Islet of Langerhans (tissue), 1 donor: Measurements from ENCODE around the gene ZNF205.

Source experiments
- FAIRE-seq: peaks from one replicate; lab custom pipeline; 2011; peaks lifted over from hg19 to GRCh38; lab: Jason Lieb, UNC

ZNF205 gene

DNA sequence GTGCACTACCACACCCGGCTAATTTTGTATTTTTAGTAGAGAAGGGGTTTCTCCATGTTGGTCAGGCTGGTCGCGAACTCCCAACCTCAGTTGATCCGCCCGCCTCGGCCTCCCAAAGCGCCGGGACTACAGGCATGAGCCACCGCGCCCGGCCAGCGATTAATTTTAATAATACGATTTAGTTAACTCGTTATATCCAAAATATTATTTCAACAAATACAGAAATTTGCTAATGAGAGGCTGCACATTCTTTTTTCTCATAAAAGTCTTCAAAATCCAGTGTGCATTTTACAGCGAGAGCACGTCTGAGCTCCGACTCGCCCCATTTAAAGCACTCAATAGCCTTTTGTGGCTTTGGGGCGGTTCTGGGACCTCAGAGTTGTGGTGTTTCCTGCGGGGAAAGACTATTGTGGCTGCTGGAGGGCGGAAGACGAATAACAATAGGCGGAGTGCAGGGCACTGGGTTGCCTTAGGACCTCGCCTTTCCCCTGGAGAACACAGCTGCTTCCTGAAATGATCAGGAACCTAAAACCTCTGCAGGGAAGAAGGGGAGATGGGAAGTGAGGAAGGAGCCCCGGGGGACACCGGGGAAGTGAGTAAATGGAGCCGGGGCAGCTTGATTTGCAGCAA, 10.4 kb upstream of the ZNF205 start:
- no peak for FAIRE-seq

DNA sequence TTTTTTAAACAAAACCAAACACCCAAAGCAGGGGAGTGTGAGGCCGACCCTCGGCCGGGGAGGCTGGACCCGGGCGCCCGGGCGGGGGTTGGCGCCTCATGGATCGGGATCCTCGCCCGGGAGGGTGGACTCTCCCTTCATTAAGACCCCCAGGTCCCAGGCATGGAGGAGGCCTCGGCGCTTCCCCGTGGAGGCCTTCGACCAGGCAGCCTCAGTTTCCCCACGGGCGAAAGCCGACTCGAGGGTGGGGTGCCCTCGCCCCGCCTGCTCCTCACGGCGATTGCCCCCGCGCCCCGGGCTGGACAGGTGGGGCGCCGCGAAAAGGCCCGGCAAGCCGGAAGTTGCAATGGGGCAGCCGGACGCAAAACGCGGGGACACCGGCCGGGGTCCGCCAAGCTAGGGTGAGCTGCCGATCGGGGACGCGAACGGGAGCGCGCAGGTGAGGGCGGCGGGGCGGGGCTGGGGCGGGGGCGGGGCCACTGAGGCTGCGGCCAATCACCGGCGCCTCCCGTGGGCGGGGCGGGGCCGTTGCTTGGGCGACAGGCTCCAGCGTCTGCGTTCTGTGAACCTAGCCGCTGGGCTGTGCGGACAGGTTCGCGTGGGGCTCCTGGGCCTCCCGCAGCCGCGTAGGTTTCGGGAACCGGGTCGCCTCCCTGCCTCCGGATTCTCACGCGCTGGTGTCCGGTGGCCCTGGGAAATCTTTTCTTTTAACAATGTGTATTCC, 6.0 kb upstream of the ZNF205 start:
- FAIRE-seq: no peak

DNA sequence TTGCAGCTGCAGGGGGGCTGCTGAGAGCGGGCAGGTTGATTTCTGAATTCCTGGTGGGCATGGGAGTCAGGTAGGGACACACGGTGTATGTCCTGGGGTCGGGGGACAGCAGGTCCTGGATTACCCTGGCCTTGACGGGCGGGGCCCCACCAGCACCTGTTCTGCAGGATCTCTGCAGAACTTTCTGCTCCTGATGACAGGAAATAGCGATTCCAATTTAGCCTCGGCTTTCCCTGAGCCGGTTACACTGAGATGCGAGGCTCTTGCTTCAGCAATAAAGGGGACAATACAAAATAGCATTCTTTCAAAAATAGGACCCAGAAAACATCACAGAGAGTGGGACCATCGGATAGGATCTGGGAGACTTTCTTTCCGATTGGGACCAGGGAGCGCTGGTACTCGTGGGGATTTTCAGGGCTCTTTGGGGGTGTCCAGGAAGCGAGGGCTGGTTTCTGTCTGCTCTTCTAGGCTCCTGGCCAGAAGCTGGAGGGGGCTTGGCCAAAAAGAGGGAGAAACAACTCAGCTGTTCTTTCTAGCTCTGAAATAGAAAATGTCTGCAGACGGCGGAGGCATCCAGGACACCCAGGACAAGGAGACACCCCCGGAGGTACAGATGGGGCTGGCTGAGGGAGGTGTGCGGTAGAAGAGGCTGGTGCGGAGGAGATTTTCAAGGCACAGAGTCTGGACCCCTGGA, 642 bp downstream of the ZNF205 start:
- no peak for FAIRE-seq

DNA sequence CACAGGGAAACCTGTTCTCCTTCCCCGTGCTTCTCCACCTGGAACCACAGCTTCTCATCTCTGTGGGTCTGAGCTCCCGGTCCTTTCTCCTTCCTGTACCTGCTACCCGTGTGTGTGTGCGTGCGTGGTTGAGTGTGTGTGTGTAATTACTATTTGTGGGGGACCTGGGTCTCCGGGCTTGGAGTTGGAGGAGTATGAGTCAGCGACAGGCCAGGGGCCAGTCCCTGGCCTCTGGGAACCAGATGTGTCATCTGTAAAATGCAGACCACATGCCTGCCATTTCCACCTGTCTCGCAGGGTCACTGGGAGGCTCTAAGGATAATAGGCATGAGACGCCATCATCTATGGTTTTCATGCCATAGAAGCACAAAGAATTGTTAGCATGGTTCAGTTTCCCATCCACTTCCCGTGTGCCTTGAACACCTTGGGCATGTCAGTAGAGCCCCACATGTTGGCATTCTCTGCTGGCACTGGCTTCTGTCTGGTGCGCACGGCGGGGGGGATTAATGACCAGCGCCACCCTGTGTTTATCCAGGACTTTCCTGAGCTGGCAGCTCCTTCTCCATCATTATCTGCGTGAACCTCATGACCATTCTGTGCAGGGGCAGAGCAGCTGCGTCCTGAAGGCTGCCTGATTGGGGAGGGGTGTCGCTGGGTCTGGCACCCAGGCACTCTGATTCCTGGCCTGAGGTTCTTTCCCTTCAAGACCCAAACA, 1.5 kb downstream of the ZNF205 start:
- no peak for FAIRE-seq

DNA sequence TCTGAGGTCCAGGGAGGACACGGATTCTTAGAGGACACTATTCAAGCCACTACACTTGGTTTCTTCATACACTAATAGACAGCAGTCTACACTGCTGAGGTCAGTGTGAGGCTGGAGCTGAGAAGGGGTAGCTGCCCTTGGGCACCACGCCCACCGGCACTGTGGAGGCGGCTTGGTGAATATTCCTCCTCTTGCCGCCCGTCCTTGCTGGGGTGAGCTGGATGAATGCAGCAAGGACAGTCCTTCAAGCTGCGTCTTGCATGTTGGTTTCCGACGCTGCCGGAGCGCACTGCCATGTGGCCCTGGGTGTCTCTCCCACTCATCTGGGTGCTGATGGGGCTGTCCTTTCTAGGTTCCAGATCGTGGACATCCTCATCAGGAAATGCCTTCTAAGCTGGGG, 2.6 kb downstream of the ZNF205 start:
- no peak for FAIRE-seq

DNA sequence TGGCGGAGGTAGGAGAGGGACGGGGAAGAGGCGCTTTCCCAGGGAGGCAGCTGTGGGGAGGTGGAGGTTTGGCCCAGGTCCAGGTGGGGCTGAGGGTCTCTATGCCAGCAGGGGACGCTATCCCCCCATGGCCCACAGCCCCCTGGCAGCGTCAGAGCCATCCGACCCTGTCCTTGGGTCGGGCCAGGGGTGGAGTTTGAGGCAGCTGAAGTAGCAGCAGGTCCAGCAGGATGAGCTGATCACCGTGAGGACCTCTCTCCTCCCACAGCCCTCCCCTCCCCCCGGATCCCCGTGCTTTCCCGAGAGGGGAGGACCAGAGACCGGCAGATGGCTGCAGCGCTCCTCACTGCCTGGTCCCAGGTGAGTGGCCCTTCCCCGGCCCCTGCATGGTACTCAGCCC, 3.2 kb downstream of the ZNF205 start:
- FAIRE-seq: no peak

DNA sequence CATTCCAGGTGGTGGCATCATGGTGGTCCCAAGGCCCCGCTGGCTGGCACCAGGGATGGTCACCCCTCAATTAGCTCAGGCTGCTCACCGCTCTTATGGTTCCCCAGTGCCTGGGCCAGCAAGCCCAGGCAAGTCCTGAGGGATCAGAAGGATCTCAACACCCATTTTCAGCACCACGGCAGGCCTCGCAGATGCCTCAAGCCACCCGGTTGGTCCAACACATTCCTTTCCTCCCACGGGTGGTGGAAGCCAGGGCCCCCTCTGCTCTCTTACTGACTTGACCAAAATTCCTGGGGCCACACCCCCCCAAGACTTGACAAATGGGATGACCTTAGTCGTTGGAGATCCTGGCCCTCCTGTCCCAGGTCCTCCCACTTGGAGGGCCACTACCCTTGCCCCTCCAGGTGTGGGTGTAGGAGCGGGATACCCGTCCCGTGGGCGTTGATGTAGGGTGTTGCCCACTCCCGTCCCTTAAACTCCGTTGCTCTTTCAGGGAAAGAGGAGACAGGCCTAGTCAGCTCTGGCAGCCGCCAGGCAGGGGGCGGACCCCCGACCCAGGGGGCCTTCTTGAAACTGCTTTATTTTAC, 5.9 kb downstream of the ZNF205 start:
- no peak for FAIRE-seq

DNA sequence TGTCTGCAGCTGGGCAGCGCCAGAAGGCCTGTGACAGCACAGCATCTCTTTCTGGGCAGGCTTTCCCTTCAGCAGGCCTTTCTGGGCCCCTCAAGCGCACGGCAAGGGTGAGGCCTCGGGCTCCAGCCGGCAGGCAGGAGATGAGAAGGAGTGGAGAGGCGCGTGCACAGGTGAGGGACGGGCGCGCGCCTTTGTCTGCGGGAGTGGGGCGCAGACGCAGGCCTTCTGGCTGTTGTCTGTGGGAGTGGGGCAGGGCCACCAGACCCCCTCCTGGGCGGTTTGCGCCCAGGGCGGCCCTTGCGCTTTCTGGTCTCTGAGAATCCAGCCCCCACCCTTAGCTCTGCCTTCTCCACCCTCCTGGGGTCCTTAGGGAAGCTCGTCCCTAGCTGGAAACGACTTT, 6.5 kb downstream of the ZNF205 start:
- no peak for FAIRE-seq

DNA sequence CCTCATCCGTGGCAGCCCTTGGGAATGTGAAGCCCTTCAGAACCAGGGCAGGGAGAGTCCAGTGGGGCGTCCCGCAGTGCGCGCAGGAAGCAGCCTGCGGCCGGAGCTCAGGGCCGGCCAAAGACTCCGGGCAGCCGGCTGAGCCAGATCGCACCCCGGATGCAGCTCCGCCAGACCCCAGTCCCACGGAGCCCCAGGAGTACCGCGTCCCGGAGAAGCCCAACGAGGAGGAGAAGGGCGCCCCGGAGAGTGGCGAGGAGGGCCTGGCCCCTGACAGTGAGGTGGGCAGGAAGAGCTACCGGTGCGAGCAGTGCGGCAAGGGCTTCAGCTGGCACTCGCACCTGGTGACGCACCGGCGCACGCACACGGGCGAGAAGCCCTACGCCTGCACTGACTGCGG, 6.9 kb downstream of the ZNF205 start:
- no peak for FAIRE-seq

DNA sequence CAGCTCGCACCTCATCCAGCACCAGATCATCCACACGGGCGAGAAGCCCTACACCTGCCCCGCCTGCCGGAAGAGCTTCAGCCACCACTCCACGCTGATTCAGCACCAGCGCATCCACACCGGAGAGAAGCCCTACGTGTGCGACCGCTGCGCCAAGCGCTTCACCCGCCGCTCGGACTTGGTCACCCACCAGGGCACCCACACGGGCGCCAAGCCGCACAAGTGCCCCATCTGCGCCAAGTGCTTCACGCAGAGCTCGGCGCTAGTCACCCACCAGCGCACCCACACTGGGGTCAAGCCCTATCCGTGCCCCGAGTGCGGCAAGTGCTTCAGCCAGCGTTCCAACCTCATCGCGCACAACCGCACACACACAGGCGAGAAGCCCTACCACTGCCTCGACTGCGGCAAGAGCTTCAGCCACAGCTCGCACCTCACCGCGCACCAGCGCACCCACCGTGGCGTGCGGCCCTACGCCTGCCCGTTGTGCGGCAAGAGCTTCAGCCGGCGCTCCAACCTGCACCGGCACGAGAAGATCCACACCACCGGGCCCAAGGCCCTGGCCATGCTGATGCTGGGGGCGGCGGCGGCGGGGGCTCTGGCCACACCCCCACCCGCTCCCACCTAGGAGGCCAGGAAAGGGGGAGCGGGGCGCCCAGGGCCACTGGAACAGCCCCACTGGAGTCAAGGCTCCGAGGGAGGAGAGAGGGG, 7.5 kb downstream of the ZNF205 start:
- no peak for FAIRE-seq

DNA sequence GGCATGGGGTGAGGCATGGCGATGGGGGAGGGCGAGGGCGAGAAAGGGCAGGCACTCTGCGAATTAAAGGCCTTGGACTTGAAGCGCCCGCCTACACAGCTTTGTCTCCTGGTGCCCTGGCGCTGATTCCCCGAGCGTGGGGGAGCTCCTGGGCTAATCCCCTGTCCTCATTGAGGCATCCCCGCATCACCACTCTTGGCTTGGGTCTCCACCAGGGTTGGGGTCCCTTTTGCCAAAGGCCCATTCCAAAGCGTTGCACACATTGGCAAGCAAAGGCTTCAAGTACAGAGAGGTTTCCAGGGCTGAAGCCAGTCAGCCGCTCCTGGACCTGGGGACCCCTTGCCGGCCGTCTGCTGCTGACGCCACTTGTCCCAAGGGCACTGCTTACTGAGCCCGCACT, 8.0 kb downstream of the ZNF205 start:
- FAIRE-seq: no peak

DNA sequence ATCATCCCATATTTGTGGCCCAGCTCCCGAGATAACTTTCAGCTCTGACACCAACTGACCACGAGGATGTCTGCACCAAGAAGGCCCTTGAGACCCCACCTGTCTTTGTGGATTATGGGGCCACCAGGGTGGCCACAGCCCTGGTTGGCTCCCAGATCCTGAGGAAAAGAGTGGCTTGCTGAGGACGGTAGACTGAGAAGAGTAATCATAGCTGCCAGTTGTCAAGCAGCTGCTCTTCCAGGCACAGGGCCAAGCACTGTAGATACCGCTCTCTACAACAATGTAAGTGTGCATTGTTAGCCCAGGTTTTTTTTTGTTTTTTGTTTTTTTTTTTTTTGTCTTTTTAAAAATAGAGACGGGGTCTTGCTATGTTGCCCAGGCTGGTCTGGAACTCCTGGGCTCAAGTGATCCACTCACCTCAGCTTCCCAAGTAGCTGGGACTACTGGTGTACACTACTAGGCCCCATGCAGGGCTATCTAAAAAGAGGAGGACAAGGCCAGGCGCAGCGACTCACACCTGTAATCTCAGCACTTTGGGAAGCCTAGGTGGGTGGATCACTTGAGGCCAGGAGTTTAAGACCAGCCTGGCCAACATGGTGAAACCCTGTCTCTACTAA, 9.6 kb downstream of the ZNF205 start:
- FAIRE-seq: no peak

DNA sequence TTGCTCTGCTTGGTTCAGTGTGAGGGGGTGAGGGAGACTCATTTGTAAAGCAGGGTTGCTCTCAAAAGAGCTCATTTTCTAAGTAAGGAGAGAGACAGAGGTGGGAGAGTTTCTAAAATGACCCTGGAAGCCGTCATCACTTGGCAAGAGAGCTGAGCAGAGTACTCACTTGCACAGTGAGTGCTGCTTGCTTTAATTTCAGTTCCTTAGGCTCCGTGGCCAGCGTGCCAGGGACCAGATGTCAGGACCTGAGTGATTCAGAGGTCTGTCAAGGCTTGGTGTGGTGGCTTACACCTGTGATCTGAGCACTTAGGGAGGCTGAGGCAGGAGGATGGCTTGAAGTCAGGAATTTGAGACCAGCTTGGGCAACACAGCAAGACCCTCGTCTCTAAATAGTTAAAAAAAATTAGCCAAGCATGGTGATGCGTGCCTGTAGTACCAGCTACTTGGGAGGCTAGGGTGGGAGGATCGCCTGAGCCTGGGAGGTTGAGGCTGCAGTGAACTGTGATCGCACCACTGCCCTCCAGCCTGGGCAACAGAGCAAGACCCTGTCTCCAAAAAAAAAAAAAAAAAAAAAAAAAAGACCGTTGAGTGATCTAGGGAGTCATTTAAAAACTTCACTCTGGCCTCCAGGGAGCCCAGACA, 10.7 kb downstream of the ZNF205 start:
- no peak for FAIRE-seq

DNA sequence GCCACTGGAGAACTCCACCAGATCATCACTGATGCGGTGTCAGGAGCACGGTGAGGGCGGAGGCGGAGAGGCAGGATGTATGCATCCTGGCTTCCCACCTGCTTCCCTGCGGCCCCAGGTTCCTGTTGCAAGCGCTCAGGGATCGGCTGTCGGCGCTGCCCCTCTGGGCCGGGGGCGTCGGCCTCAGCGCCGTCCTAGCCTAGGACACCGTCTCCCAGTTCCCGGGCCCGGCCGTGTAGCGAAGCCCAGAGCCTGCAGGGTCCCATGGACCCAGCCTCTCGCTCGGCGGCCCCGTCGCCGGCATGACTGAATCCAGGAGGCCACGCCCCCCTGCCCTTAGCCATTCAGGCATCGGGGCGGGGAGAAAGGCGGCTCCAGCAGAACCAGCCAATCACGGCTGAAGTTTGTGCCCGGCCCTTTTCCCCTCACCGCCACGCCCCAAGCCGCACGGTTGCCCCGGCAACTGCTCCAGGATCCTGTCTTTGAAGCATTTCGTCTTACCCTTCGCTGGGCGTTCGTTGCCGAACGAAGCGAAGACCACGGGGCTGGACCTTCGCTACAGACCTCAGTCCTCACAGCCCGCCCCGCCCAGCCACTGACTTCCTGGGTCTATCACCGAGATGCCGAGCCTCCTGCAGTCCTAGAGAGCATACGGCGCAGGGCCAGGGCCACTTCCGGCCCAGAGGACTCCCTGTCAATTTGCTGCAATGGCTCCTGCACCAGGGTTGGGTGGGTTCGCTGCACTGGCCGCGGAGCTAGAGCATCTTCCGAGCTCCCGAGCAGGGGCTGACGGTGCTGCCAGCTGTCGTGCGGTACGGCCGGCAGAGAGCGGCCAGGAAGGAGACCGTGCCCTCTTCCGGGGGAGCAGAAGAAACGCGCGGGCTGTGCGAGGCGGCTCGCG, 11.8 kb downstream of the ZNF205 start:
- FAIRE-seq: no peak

DNA sequence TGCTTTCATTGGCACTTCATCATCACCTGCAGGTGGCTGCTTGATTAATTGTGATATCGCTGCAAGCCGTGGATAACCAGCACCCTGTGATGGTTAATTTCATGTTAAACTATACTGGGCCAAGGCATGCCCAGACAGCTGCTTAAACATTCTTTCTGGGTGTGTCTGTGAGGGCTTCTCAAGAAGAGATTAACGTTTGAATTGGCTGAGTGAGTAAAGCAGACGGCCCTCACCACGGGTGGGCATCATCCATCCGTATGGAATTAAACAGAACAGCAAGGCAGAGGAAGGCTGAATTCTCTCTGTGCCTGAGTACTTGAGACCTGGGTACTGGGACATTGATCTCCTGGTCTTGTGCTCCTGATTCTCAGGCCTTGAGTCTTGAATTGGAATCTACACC, 15.4 kb downstream of the ZNF205 start:
- FAIRE-seq: no peak

DNA sequence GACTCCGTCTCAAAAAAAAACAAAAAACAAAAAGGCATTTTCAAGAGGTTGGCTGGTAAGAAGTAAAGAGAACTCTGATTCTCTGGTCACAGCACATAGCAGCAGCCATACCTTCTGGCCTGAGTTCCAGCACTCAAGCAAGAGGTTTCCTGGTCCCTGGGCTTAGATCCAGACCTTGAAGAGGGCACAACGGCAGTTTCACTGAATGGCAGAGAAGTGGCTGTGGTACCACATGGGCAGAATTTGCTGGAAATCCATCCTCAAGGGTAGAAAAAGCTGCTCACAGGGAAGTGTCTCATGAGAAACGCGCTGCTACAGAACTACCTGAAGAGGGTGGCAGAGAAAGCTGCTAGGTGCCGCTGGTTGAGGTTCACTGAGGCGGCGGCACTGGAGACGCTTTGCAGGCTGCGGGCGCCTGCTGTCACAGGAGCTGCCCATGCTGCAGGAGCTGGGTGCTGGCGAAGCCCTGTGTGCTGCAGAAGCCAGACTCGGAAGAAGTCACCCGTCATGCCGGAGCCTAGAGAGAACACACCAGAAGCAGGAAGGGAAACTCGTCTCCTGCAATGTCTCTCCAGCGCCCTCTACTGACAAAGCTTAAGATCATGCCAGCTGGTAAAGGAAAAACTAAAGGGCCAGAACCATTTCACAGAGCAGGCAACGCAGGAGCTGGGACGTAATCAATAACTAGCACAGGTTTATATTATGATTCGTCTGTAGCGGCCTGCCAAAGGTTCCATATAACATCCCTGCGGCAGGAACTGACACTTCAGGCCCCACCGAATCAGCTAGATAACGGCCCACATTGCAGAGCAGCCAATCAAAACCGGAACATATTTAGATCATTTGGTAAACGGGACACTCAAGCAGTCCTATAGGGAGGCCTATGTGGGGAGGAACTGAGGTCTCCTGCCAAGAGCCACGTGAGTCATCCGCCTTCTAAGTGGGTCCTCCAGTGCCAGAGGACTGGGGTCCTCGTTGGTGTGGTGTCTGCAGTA, 17.0 kb downstream of the ZNF205 start:
- FAIRE-seq: no peak

DNA sequence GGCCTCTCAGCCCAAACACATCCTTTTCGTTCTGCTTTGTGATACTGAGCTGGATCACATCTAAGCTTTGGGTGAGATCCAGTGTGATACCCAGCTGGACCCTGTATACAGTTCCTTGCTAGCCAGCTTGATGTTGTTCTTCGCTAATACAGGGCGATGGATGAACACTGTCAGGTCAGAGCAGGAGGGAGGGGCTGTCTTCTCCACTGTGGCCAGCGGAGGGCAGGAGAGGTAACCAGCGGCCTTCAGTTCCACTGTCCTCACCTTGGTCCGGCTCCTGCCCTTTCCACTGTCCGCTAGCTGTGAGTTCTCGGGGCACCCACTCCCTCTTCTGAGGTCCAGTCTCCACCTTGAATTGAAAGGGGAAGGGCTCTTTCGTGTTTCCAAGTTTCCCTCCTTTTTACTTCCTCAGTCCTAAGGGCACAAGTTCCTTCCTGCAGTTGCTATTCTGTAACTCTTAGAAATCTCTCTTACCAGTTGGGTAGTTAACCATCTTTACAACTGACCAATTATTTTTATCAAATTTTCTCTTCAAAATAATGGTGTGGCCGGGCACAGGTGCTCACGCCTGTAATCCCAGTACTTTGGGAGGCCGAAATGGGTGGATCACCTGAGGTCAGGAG, 19.5 kb downstream of the ZNF205 start:
- no peak for FAIRE-seq

DNA sequence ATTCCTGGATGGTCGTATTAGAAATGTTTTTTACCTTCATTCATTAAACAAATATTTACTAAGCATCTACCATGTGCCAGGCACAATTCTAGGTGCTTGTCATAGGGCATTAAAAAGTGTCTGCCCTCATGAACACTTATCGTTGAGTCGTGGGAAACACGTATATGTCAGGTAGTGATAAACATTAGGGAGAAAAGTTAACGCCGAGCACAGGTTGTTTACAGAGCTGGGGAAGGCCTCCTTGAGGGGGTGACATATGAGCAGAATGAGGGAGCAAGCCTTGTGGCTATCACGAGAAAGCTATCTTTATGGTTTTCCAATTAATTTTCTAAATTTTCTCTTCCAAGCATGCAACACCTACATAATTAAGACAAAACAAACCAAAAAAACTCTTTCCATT, 21.5 kb downstream of the ZNF205 start:
- FAIRE-seq: no peak
